GM21786 (cell line): ENCODE results near the gene RAVER2.
"Not testable (repeated sequence)": the region's sequence is repeated elsewhere in the genome, so short reads cannot be mapped to it uniquely, and the experiment has no call there.

ENCODE experiments used
- ATAC-seq: cut with Tn5 transposase; IDR thresholded peaks from one replicate; pipeline ENCODE4 v1.9.1; 2021; ENCODE audit not compliant: unreplicated experiment

The RAVER2 gene

DNA sequence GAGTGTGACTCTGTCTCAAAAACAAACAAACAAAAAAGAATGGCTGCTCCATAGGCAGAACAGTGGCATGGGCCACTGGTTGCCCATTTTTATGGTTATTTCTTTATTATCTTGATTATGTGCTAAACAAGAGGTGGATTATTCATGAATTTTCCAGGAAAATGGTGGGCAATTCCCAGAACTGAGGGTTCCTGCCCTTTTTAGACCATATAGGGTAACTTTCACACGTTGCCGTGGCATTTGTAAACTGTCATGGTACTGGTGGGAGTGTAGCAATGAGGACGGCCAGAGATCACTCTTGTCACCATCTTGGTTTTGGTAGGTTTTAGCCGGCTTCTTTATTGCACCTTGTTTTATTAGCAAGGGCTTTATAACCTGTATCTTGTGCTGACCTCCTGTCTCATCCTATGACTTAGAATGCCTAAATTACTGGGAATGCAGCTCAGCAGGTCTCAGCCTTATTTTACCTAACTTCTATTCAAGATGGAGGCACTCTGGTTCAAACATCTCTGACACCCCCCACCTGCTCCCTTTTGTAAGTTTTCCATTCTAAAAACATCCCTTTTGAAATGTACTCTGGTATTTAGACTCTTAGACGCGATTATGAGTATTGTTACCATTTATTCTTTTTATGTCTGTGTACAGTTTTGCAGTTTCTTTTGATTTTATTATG lies 57.1 kb downstream of the RAVER2 start:
- ATAC-seq, result no peak

GRCh38 chr1:64809309-64809708 lies 64.4 kb downstream of the RAVER2 start:
- ATAC-seq, result no peak

DNA sequence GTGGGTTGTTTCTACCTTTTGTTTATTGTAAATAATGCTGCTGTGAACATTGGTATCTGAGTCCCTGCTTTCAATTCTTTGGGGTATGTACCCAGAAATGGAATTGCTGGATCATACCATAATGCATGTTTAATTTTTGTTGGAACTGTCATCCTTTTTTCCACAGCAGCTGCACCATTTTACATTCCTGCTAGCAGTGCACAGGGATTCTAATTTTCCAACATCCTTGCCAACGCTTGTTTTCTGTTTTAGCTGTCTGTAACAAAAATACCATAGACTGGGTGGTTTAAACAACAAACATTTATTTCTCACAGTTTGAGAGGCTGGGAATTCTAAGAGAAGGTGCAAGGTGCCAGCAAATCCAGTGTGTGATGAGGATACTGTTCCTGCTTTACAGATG lies 65.1 kb downstream of the RAVER2 start:
- ATAC-seq, result no peak

- no peak for ATAC-seq
Observed at GRCh38 chr1:64811131-64811530, 66.3 kb downstream of the RAVER2 start.

GRCh38 chr1:64814427-64814826 lies 69.6 kb downstream of the RAVER2 start:
- no peak for ATAC-seq

- not testable (repeated sequence) for ATAC-seq
Observed at GRCh38 chr1:64817364-64817763, 72.5 kb downstream of the RAVER2 start.

DNA sequence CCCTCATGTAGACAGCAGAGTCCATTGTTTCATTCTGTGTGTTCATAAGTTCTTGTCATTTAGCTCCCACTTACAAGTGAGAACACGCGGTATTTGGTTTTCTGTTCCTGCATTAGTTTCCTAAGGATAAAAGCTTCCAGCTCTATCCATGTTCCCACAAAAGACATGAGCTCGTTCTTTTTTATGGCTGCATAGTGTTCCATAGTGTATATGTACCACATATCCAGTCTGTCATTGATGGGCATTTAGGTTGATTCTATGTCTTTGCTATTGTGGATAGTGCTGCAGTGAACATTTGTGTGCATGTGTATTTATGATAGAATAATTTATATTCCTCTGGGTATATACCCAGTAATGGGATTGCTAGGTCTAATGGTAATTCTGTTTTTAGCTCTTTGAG lies 75.7 kb downstream of the RAVER2 start:
- ATAC-seq, result not testable (repeated sequence)

DNA sequence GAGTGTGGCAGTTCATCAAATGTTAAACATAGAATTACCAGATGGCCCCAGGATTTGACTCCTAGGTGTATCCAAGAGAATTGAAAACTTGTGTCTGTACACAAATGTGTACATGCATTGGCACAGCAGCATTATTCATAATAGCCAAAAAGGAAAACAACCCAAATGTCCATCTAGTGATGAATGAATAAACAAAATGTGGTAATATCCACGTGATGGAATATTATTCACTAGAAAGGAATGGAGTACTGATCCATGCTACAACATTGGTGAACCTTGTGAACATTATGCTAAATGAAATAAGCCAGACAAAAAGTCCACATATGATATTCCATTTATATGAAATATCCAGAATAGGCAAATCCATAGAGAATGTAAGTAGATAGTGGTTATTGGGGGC lies 77.7 kb downstream of the RAVER2 start:
- no peak for ATAC-seq

GRCh38 chr1:64823691-64824476 lies 79.0 kb downstream of the RAVER2 start:
- ATAC-seq, result peak; percentile 47

- ATAC-seq, result peak; percentile 65
Observed at GRCh38 chr1:64826991-64827390, 82.1 kb downstream of the RAVER2 start.

DNA sequence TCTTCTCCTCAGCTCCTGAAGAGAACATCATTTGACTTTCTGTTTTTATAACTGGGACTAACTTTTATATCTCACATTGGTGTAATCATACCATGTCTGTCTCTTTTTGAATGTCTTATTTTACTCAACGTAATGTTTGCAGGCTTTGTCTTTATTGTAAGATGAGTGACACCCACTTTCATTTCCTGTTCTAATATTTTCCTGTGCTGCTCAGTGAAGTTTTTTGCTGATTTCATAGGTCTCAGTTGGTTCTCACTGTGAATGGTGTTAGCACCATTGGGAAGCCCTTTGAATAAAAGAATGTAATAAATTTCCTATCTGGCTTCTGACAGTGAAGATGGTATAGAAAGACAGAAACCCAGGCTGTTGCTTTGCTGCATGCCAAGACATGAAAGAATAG lies 84.0 kb downstream of the RAVER2 start:
- peak; percentile 39 for ATAC-seq

DNA sequence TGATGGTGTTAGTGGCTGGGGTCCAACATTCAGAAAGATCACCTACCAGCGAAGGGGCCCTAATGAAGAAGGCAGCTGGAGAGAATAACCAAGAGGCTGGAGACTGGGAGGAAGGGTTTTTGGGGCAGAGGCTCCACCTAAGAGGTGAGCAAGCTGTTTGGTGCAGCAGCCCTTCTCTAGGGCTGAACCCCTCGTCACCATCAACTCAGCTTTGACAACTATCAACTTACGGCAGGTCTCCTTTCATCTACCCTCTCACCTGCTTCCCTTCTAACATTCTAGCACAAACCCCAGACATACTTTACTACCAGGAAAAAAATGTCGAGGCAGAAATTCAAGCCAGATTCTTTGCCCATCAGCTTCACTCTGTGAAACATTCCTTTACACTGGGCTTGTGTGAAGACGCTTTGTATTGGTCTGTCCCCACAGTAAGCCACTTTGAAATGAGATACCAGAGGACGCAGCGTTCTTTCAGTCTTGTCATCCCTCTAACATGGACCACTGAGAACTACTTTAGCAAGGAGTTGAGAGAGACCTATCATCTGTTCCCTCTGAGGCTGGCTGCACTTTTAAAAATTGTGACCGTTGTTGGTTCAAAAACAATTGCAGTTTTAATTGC lies 84.6 kb downstream of the RAVER2 start:
- ATAC-seq, result no peak

GRCh38 chr1:64830030-64830651 lies 85.3 kb downstream of the RAVER2 start:
- no peak for ATAC-seq

DNA sequence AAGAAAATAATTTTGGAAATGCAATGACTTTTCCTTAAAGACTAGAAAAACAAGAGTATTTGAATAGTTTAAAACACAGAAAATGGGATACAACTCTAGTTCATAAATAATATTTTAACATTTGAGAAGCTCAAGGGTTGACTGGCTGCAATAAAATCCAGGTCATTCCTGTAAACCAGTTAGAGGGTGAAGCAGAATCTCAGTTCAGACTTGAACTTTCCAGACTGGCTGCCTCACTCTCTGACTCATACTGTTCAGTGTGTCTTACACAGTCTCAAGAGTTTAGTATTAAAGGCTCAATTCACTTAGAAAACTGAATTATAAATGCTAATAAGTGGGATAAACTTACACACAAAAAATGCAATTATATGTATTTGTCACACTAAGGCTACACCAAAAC lies 89.9 kb downstream of the RAVER2 start:
- ATAC-seq, result no peak

- no peak for ATAC-seq
Observed at GRCh38 chr1:64836802-64837201, 91.9 kb downstream of the RAVER2 start.

- ATAC-seq, result no peak
Observed at GRCh38 chr1:64838486-64838885, 93.6 kb downstream of the RAVER2 start.

DNA sequence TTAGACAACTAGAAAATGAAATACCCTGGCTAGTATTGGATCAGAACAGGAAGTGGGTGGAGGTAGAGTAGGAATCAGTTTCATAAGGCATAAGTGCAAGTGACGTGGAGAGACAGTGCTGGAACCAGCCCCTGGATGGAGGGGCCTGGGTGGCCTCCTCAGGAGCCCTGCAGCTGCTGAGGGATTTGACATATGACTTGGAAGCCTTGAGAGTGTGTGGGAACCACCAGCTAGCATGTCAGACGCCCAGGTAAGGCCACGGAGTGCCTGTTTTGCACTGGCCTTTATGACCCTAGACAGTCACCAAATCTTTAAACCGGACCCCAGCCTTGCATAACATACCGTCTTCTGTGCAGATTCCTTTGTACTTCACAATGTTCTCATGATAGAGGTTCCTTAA lies 94.4 kb downstream of the RAVER2 start:
- ATAC-seq, result no peak

GRCh38 chr1:64839732-64840405 lies 95.0 kb downstream of the RAVER2 start:
- ATAC-seq, result no peak

DNA sequence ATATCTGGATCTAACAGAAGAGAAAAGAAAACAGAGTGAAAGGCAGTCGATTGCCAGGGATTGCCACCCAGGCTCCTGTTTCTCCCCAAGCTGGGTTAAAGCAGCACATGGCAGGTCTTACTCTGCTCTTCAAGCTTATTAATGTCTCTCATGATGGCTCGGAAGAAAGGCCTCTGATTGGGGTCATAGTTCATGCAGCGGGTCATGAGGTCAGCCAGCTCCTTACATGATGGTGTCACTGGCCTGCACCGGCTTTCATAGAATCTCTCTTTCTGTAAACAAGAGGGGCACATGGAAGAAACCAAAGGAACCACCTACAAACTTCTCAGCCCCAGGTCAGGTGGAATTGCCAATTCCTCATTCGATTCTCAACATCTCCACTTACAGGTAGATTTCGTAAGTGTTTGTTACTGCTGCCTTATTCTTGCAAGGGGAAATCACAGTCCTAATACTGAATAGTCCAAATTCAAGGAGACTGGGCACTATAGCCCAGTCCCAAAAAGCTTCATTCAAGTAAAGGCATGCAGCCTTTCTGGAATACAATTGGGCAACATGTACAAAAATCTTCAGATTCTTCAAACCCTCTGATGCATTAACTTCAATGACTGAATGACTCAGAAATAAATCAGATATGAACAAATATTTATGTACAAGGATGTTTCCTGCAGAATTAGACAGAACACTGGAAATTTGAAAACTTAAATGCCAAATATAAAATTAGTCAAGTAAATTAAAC lies 96.6 kb downstream of the RAVER2 start:
- ATAC-seq, result no peak

DNA sequence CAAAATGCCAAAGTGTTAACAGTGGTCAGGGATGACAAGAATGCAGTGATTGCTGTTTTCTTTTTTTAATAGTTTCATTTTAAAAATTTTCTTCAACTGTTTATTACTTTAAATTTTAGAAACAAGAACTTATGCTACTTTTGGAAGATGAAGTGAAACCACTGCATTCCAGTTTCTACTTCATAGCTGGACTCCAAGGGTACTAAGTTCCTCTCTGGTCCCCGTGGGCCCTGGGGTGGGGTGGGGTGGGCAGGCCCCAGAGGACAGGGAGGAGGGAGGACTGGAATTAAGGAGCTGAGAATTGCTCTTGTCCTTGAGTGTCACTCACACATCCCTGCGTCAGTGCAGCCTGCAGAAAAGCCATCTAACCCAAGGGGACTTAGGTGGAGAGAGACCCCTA lies 97.3 kb downstream of the RAVER2 start:
- no peak for ATAC-seq
